ENCODE results near the gene TBK1. TPM values are rescaled to one million over a fixed set of nuclear protein-coding genes. Genes with fewer than 3 reads are reported as not detected.

TBK1 gene
- 7.3 TPM for polyA plus RNA-seq (2012; ENCODE audit: insufficient read length, low read depth)

- TF ChIP-seq REST (IDR thresholded peaks at IDR 0.05; ENCODE audit: insufficient read depth in 1 of 2, low read depth in 2 of 2, low read length in 2 of 2) (0 out of 4 replicates have a peak, but pooled peaks of 1 of the 2 experiments have one; percentile 7), POLR2AphosphoS5 (IDR thresholded peaks at IDR 0.05; ENCODE audit: low read depth, low read length) (peak; percentile 52; the same call in 1 of the 2 replicates), FOXP2 (optimal IDR thresholded peaks at IDR 0.05; ENCODE audit: borderline replicate concordance, extremely low read depth, extremely low read length, insufficient read depth) (peak; percentile 22), TAF1 (IDR thresholded peaks at IDR 0.05; ENCODE audit: borderline replicate concordance, insufficient read depth, low read length) (peak; percentile 63; the same call in 1 of the 2 replicates), SIN3A (IDR thresholded peaks at IDR 0.05; ENCODE audit: borderline replicate concordance, insufficient read depth, low read length) (peak; percentile 87; the same call in 1 of the 2 replicates)
These were observed at the start of gene TBK1 for GRCh38 chr12:64451687-64452558. TBK1 (plus strand) TSS chr12:64452120; CDS start chr12:64455871, 3,751 bp downstream.

- TF ChIP-seq SIN3A (IDR thresholded peaks at IDR 0.05; ENCODE audit: borderline replicate concordance, insufficient read depth, low read length) = no peak
These were observed 49.7 kb upstream of the TBK1 start for GRCh38 chr12:64402181-64402580.

- TF ChIP-seq POLR2AphosphoS5 (IDR thresholded peaks at IDR 0.05; ENCODE audit: low read depth, low read length) (peak; percentile 93; the same call in 1 of the 2 replicates), REST (IDR thresholded peaks at IDR 0.05; ENCODE audit: insufficient read depth in 1 of 2, low read depth in 2 of 2, low read length in 2 of 2) (peak; percentile 28 to 39; a peak in 1 of 4 replicates), TAF1 (IDR thresholded peaks at IDR 0.05; ENCODE audit: borderline replicate concordance, insufficient read depth, low read length) (peak; percentile 69; the same call in 1 of the 2 replicates), FOXP2 (optimal IDR thresholded peaks at IDR 0.05; ENCODE audit: borderline replicate concordance, extremely low read depth, extremely low read length, insufficient read depth) (peak; percentile 80), SIN3A (IDR thresholded peaks at IDR 0.05; ENCODE audit: borderline replicate concordance, insufficient read depth, low read length) (0 out of 2 replicates have a peak, but pooled peaks have one; percentile 15)
These were observed 48.0 kb upstream of the TBK1 start, which contains the start of gene XPOT for GRCh38 chr12:64403707-64404469. XPOT (plus strand) TSS chr12:64404392; CDS start chr12:64410036, 5,644 bp downstream.

DNA sequence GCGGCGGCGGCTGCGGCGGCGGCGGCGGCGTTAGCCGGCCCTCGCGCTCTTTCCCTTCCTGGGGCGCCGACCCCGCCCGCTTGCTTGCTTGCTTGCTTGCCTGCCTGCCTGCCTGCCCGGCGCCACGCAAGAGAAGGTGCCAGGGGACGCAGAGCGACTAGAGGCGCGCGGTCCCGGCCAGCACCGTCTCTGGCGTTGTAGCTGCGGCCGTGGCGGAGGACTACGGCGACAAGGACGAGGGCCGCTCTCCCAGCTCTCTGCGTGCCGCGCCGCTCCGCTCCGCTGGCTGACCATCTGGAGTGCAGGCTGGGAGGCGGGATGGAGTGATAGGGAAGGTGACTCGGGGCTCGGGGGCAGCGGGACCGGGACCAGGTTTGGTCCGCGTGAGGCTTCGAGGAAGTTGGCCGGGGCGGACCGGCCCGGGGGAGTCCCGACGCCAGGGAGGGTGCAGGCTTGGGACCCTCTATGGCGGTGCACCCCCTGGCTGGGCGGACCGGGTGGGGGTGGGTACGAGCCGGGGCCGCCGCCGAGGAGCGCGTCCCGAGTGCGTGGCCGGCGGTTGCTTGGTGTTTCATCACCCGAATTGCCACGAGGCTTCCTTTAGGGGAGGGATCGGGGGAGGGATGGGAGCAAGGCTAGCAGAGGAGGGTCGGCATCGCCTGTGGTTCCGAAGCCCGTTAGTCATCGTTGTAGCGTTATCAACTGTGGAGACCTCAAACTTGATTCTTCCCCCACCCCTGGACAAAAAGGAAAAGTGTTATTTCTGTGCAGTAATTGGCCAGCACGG, 47.3 kb upstream of the TBK1 start:
- peak; percentile 23 for TF ChIP-seq FOXP2 (optimal IDR thresholded peaks at IDR 0.05; ENCODE audit: borderline replicate concordance, extremely low read depth, extremely low read length, insufficient read depth)
- TF ChIP-seq TAF1 (IDR thresholded peaks at IDR 0.05; ENCODE audit: borderline replicate concordance, insufficient read depth, low read length) = peak; percentile 77; the same call in 1 of the 2 replicates
- TF ChIP-seq SIN3A (IDR thresholded peaks at IDR 0.05; ENCODE audit: borderline replicate concordance, insufficient read depth, low read length) = no peak
- TF ChIP-seq REST (IDR thresholded peaks at IDR 0.05; ENCODE audit: insufficient read depth in 1 of 2, low read depth in 2 of 2, low read length in 2 of 2) = peak; percentile 5 to 32; a peak in 1 of 4 replicates
- peak; percentile 83 for TF ChIP-seq POLR2AphosphoS5 (IDR thresholded peaks at IDR 0.05; ENCODE audit: low read depth, low read length)
